GM21717 (cell line): ENCODE results near the gene RPL36.
"Not testable (repeated sequence)": the region's sequence is repeated elsewhere in the genome, so short reads cannot be mapped to it uniquely, and the experiment has no call there.

Experiments used
- ATAC-seq: cut with Tn5 transposase; IDR thresholded peaks from one replicate; pipeline ENCODE4 v1.9.1; 2021; ENCODE audit warnings: mild to moderate bottlenecking, moderate library complexity; ENCODE audit not compliant: unreplicated experiment

RPL36 gene

DNA sequence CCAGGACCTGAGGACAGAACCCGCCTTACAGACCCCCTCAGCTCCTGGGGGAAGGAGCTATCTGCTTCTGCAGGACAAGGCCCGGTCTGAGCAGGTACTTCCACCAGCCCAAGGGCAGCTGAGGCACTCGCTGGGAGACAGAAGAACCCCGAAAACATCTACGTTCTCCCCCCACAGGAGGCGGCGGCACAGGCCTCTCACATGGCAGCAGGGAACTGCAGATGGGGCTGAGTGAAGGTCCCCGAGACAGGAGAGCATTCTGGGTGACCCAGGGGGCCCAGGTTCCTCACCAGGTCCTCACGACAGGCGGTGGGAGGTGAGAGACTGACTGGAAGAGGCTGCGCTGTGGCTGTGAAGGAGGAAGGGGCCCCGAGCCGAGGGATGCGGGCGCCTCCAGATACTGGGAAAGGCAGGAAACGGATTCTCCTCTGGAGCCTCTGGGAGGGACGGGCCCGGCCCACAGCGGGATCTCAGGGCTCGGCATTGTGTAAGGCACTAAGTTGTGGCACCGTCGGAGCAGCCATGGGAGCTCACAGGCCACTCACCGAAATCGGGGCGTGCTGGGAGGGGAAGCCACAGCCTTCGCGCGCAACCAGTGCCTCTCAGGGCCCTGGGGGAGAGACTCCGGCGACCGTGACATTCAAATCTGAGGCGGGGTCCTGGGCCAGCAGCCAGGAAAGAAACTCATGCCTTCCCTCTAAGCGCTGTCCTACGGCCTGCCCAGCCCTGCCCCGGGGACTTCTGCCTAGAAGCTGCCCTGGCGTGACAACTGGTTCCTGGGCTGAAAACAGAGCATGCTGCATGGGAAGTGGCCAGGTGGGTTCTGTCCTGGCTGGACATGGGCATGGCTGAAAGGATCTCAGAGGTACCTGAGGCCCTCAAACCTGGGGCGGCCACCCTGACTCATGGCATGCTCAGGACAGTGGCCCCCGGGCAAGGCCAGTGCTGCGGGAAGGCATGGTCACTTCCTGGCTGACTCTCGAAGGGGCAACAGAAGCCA is 14.0 kb downstream of the RPL36 start:
- ATAC-seq: no peak

DNA sequence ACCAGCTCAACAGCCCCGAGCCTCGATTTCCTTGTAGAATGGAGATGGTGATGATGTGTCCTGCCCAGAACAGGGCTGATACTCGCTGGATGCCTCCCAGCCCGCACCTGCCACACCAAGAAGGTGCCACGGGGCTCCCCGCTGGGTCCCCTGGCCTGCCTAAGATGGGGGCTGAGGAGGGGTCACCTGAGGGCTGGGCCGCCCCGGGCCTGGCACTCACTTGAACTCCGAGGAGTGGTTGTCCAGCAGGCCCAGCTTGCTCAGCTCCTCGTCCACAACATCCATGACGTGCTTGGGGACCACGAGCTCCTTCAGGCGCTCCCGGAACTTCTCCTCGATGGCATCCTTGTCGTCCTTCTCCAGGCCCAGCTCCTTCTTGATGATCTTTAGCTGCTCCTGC is 15.5 kb downstream of the RPL36 start:
- ATAC-seq: no peak

DNA sequence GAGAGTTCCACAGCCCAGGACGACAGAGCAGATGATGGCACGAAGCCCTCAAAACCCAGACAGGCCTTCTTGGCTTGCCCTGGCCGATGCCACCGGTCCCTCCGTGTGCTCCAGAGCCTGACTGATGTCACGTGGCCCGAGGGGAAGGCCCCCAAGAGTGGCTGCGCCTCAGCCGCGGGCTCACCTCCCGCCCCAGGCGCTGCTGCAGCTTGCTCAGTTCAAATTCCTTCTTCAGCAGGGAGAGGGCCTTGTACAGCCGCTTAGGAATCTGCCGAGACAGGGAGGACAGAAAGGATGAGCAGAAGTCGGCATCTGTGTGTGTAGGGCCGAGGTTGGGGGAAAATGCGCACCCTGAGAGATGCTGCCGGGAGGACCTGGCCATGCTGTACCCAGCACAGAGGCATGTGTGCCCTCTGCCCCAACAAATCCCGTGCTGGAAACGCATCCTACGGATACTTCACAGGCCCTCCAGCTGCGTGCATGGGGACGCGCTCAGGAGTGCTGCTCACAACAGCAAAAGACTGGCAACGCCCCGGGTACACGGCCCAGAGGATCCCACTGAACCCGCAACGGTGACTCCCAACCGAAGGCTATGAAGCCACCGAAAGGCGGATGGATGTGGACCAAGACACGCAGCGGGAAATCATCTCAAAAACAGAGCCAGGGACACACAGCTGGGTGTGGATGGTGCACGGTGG is 16.9 kb downstream of the RPL36 start:
- ATAC-seq: no peak

- no peak for ATAC-seq
These were observed 17.8 kb downstream of the RPL36 start for GRCh38 chr19:5707576-5708575.

DNA sequence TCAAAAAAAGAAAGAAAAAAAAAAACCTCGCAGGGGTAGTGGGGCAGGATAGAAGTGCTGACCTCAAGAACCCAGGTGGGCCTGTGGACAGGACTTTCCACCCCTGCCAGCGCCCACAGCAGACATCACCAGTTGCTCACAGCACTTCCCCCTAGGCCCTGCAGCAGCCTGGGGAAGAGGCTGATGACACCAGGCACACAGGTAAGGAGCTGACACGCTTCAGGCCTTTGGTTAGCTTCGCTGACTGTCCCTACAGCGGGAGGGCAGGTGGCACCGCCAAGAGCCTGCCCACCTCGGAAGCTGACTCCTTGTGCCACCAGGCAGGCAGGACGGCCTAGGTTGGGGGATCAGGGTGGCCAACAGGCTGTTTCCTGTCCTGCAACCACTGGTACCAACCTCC is 20.9 kb downstream of the RPL36 start:
- ATAC-seq: no peak

DNA sequence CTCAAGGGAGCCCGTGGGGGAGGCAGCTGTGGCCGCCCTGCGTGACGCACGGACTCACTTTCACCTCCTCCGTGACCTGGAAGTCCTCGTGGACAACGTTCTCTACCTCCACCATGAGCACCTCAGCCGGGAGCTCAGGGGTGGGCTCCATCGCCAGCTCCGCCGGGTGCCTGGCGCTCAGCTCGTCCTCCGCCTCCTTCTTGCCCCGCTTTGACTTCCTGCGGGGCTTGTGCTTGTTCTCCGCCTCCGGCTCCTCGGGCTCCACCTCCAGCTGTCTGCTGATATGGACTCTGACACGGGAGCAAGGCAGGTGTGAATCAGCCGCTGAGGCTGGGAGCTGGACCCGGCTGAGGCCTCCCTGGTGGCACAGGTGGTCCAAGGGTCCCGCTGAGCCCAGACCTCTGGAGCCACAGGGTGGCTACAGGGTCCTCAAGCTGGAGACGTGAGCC is 21.6 kb downstream of the RPL36 start:
- ATAC-seq: no peak

DNA sequence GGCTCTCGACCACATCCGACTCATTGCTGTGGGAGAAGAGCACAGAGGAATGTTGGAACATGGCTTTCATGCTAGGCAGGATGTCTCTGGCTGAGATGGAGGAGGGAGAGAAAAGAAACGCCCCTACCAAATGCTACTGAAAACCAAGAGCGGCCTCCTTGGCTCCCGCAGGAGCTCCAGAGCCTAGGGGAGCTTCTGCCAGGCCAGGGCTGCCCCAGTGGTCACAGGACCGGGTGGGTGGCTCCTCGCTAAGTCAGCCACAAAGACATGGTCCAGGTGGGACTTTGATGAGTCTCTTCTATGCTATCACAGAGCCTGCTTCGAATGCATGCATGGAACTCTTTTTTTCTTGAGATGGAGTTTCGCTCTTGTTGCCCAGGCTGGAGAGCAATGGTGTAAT is 23.1 kb downstream of the RPL36 start:
- ATAC-seq: no peak

DNA sequence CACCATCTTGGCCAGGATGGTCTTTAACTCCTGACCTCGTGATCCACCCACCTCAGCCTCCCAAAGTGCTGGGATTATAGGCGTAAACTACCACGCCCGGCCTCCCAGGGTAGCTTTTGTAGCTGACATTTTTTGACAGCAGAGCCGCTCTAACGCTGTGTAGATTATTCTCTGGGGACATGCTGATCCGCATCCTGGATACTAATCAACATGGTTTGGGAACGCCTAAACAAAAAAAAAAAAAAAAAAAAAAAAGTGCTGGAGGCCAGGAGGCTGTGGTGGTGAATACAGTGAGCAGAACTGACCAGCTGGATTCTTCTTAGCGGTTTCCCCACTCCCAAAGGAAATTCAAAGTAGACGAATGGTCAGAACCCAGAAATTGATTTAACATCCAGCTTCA is 24.7 kb downstream of the RPL36 start:
- ATAC-seq: no peak

DNA sequence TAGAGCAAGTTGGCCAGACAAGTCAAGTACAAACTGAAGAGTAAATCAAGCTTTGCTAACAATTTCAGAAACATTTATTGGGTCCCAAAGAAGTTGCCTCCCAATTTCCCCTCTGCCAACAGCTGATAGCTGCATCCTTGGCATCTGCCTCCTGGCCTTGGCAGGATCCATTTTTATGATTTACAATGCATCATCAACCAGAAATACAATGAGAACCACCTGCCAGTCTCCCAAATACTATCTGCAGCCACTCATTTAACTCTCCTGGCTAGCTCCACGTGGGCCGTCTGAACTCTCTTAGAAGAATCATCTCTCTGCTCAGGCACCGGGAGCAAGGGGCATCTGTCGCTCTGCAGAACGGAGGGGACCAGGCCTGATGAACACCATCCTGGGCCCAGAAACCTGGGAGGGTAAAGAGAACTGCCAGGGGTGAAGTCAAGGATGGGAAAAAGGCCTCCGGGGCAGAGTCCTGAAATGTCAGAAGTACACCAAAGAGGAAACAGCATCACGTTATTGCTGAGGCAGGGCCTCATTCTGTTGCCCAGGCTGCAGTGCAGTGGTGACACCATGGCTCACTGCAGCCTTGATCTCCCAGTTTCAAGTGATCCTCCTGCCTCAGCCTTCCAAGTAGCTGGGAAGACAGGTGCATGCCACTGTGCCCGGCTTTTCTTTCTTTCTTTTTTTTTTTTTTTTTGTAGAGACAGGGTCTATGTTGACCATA is 27.3 kb downstream of the RPL36 start:
- no peak for ATAC-seq

DNA sequence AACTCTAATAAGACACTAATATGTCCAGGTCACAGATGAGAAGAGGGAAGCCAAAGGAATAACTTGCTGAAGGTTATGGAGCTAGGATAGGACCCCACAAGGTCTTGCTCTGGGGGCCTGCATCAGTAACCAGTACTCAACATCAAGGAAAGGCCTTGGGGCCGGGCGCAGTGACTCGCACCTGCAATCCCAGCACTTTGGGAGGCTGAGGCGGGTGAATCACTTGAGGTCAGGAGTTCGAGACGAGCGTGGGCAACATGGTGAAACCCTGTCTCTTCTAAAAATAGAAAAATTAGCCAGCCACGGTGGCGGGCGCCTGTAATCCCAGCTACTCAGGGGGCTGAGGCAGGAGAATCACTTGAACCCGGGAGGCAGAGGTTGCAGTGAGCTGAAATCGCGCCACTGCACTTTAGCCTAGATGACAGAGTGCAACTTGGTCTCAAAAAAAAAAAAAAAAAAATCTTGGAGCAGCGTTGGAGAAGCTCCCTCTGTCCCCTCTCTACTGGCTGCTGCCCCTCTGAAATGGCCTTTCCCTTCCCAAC is 28.0 kb downstream of the RPL36 start:
- ATAC-seq: no peak

DNA sequence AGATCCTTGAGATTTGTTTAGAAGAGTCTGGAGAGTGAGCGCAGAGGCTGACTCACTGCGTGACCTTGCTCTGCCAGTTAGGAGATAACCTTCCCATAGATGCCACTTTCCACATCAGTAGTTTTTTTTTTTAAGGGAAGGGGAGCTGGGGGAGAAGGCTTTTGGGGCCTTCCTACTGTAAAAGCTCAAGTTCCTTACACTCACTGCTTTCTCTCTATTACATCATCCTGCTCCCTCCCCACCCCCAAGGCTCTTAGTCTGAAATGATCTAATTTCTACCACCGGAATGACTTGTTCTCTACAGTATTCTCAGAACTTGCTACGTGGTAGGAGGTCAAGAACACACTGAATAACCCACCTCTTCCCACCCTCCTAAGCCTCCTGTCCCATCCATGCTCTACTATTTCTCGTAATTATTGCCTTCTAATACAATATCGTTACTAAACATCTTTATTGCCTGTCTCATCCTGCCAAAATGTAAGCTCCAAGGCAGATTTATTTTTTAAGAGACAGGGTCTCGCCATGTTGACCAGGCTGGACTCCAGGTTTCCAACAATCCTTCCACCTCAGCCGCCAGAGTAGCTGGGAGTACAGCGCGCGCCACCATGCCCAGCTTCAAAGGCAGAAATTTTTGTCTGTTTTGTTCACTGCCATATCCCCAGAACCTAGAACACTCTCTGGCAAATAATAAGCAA is 28.6 kb downstream of the RPL36 start:
- no peak for ATAC-seq

DNA sequence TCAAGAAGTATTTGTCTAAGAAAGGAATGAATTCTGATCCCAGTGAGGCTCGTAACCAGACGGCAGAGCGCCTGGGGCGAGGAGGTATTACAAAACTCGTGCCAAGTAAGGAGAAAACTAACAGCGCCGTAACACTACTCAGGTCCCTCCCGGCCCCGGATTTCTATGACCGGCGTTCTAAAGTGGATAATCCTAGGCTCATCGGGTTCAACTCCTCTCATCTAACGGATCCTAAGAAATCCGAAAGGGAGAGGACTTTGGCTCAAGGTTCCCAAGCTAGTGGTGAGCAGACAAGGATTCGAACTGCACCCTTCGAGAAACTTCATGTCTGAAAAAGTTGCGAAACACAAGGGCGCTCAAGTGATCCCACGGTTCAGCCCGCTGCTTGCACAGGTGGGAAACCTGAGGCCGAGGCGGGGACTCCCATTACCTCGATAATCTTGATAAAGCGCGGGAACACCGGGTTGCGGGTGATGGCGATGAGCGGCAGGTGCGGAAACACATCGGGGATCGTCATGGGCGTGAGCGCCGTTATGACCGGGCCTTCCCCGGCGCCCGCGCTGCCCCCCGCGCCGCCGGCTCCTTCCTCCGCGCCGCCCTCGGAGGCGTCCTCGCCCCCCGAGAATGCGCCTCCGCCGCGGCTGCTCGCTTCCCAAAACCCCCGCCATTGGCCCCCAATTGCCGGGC is 29.3 kb downstream of the RPL36 start:
- ATAC-seq: no peak

DNA sequence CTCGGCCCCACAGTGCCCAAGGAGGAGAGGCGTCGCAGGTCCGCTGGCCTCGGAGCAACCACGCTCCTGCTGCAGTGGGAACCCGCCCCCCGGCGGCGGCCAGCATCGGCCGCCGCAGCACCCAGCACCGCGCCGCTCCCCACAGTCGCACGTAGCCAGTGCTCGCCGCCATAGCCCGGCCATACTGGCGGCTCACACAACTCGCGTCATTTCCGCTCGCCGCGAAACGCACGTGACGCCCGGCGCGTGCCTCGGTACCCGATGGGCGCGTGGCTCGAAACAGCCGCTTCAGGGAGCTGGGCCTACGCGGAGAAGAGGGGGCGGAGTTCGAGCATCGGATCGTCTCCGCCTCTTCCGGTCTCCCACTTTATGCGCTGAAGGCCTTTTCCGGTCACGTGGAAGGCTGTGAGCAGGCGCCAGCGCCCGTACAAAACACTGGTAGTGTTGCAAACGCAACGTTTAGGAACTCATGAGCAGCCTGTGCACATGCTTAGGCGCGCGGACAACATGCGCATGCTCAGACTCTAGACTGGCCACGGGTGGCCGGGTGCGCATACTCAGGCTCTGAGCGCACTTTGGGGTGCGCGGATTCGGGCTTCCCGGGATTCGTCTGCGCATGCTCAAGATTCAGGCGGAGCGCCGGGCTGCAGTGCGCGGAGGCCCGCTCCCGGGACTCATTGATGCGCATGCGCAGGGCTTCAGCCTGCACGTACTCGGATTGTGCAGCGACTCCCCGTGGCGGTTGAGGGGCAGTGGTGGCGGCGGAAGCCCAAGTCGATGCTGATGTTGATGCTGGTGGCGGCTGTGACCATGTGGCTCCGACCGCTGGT is 30.1 kb downstream of the RPL36 start, which contains the start of the genes CATSPERD and LONP1:
CATSPERD (plus strand) TSS at position 677 of the 830 bp plus-strand sequence; CDS start at position 778, 101 bp downstream.
LONP1 (minus strand) TSS at position 186 of the 830 bp plus-strand sequence; CDS start at position 172, 14 bp downstream.
- peak; percentile 74 for ATAC-seq

- ATAC-seq: no peak
These were observed 37.5 kb downstream of the RPL36 start for GRCh38 chr19:5727453-5728050.

- ATAC-seq: not testable (repeated sequence)
These were observed 43.1 kb downstream of the RPL36 start for GRCh38 chr19:5733172-5733571.

GRCh38 chr19:5738423-5738822 is 48.3 kb downstream of the RPL36 start:
- ATAC-seq: no peak
